ENCODE measurements around the gene SH3PXD2A. TPM values are rescaled to one million over a fixed set of nuclear protein-coding genes. Genes with fewer than 3 reads are reported as not detected.

The SH3PXD2A gene
- total and polyA plus RNA-seq, 7 donors = 3.0 to 57.7 (median 10.6) TPM

DNA sequence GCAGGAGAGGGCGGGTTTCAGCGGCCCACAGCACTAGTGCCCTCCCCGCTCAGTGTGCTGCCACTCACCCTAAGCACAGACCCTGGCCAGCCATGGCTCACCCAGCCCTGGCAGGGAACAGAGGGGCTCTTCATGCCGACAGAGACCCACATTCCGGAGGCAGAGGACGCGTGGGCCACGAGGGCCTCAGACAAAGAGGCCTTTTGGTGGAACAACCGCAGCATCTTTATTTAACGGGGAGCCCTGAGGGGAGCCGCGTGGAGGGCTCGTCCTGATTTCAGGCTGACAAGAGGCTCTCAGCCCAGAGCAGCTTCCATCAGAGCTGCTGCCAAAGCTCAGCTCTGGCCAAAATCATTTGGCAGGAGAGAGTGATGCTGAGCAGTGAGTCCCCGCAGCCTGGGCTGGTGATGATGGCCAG lies 127.8 kb downstream of the SH3PXD2A start:
- no peaks in the 10 kb centered on the region for H3K27me3 ChIP-seq (ENCODE audit: insufficient read depth in 3 of 3, low read length in 2 of 3)

DNA sequence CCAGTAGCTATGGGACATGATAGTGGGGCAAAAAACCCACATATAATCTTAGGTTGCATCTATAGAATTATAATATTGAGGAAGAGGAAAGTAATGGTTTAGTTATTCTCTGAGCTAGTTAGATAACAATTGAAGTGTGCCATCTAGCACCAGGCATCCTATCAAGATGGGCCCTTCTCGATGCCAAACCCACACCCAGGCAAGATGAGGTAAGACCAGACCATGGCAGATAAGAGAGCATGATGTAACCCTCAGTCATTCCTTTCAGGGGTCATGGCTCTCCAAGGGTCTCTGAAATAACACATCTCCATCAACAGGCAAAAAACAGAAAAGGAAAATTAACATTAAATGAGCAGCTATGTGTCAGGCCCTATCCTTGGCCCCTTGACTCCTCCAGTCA lies 128.7 kb downstream of the SH3PXD2A start:
- H3K36me3 ChIP-seq (ENCODE audit: insufficient read depth in 1 of 2, low read depth in 1 of 2) = peaks cover 3 to 14% of the 10 kb centered on the region in 2 donors
- no peaks in the 10 kb centered on the region for H3K9me3 ChIP-seq
- 90 to 100% (median 100%) methylated on average over 1 of the region's 1 CpG for WGBS, 3 donors
- intact Hi-C loops (cut with DNase I) = no loop called here
- H3K27me3 ChIP-seq (ENCODE audit: insufficient read depth in 3 of 3, low read length in 2 of 3) = no peaks in the 10 kb centered on the region
- TF ChIP-seq, protein P1, sequence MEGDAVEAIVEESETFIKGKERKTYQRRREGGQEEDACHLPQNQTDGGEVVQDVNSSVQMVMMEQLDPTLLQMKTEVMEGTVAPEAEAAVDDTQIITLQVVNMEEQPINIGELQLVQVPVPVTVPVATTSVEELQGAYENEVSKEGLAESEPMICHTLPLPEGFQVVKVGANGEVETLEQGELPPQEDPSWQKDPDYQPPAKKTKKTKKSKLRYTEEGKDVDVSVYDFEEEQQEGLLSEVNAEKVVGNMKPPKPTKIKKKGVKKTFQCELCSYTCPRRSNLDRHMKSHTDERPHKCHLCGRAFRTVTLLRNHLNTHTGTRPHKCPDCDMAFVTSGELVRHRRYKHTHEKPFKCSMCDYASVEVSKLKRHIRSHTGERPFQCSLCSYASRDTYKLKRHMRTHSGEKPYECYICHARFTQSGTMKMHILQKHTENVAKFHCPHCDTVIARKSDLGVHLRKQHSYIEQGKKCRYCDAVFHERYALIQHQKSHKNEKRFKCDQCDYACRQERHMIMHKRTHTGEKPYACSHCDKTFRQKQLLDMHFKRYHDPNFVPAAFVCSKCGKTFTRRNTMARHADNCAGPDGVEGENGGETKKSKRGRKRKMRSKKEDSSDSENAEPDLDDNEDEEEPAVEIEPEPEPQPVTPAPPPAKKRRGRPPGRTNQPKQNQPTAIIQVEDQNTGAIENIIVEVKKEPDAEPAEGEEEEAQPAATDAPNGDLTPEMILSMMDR (IDR thresholded peaks at IDR 0.05) = no peak
- H3K27ac ChIP-seq = no peak overlapping the region
- ATAC-seq (no peak), DNase-seq (no peak)
- H3K4me1 ChIP-seq = no peaks in the 10 kb centered on the region
- H3K4me3 ChIP-seq = no peak overlapping the region

More for the DNA sequence above, 127.8 kb downstream of the SH3PXD2A start:
- Histone ChIP-seq H3K4me3 (no peak overlapping the region), H3K27ac (no peak overlapping the region), H3K36me3 (ENCODE audit: insufficient read depth in 1 of 2, low read depth in 1 of 2) (peaks cover 3 to 14% of the 10 kb centered on the region in 2 donors), H3K4me1 (no peaks in the 10 kb centered on the region), H3K9me3 (no peaks in the 10 kb centered on the region)
- ATAC-seq (peak; percentile 24 to 70 (median 44)), DNase-seq (peak in 1 of 2 donors; percentile 44)
- TF ChIP-seq, protein P1 (IDR thresholded peaks at IDR 0.05) = no peak
- WGBS, 3 donors = 39 to 57% (median 40%) methylated on average over 14 of the region's 14 CpGs
- intact Hi-C loops (cut with DNase I) = no loop called here

DNA sequence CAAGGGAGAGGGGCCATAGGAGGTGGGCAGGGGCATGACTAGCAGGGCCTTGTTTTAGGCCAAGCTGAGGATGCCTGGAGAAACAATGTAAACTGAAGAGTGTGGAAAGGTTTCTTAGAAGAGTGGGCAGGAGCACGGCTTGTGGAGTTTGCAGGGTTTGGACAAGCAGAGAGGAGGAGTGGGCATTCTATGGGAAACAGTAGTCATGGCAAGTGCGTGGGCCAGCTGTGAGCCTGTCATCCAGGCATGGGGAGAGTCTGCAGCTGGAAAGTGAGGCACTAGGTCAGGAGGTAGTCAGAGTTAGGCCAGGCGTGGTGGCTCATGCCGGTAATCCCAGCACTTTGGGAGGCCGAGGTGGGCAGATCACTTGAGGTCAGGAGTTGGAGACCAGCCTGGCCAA lies 130.1 kb downstream of the SH3PXD2A start:
- ATAC-seq (no peak), DNase-seq (peak in 1 of 2 donors; percentile 12)
- Histone ChIP-seq H3K36me3 (ENCODE audit: insufficient read depth in 1 of 2, low read depth in 1 of 2) (peaks cover 3 to 14% of the 10 kb centered on the region in 2 donors), H3K27ac (no peak overlapping the region), H3K27me3 (ENCODE audit: insufficient read depth in 3 of 3, low read length in 2 of 3) (no peaks in the 10 kb centered on the region), H3K4me3 (no peak overlapping the region), H3K4me1 (no peaks in the 10 kb centered on the region), H3K9me3 (no peaks in the 10 kb centered on the region)
- WGBS, 3 donors = 94 to 98% (median 95%) methylated on average over 5 of the region's 5 CpGs
- intact Hi-C loops (cut with DNase I) = no loop called here
- TF ChIP-seq, protein P1 (IDR thresholded peaks at IDR 0.05) = no peak

DNA sequence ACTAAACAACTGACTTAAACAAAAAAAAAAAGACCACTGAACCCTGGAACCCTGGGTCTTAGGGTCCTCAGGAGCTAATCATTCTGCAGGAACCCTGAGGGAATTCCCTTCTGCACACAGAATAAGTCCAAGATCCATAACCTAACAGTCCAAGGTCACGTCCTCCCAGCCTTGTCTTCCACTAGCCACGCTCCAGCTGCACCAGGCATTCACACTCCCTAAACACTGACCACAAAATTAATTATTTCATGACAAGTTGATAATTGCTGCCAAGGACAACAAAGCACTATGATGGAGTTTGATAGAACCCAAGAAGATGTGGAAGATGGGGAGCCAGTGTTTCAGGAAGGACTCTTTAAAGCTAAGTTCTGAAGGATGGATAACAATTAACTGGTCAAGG lies 130.6 kb downstream of the SH3PXD2A start:
- Histone ChIP-seq H3K27me3 (ENCODE audit: insufficient read depth in 3 of 3, low read length in 2 of 3) (no peaks in the 10 kb centered on the region), H3K4me3 (no peak overlapping the region), H3K27ac (no peak overlapping the region), H3K9me3 (no peaks in the 10 kb centered on the region), H3K36me3 (ENCODE audit: insufficient read depth in 1 of 2, low read depth in 1 of 2) (peaks cover 3 to 14% of the 10 kb centered on the region in 2 donors), H3K4me1 (no peaks in the 10 kb centered on the region)
- TF ChIP-seq, protein P1 (IDR thresholded peaks at IDR 0.05) = no peak
- DNase-seq (peak in 1 of 2 donors; percentile 0), ATAC-seq (no peak)
- WGBS, 3 donors = 86 to 93% (median 90%) methylated on average over 2 of the region's 2 CpGs
- intact Hi-C loops (cut with DNase I) = no loop called here

DNA sequence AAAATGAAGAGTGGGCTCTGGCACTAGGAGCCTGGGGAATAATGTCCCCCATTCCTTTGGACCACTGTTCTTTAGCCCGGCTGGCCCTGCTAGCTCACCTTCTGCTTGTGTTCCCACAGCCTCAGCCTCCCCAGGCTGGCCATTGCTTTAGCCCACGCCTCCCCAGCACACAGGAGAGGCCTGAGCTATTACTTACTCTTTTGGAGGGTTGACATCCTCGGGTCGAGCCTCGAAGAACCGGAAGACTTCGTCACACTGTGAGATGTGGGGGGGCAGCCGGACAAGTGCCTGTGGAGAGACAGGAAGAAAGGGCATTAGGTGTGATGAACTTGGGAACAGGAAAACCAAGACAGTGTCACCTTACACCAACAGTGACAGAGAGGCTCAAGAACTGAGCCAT lies 131.3 kb downstream of the SH3PXD2A start:
- Histone ChIP-seq H3K27me3 (ENCODE audit: insufficient read depth in 3 of 3, low read length in 2 of 3) (no peaks in the 10 kb centered on the region), H3K4me1 (no peaks in the 10 kb centered on the region), H3K27ac (no peak overlapping the region), H3K36me3 (ENCODE audit: insufficient read depth in 1 of 2, low read depth in 1 of 2) (peaks cover 3 to 14% of the 10 kb centered on the region in 2 donors), H3K9me3 (no peaks in the 10 kb centered on the region), H3K4me3 (no peak overlapping the region)
- TF ChIP-seq, protein P1 (IDR thresholded peaks at IDR 0.05) = no peak
- no peak for ATAC-seq
- WGBS, 3 donors = 94 to 95% (median 94%) methylated on average over 8 of the region's 8 CpGs
- intact Hi-C loops (cut with DNase I) = no loop called here
- peak in 1 of 2 donors; percentile 31 for DNase-seq
